ENCODE data around the gene LSS.

LSS gene

GRCh38 chr21:46254208-46254975, 25.8 kb upstream of the LSS start:
- H3K4me3 ChIP-seq (ENCODE audit: low read depth, low read length) = no peak overlapping the region

GRCh38 chr21:46253610-46254124, 25.1 kb upstream of the LSS start:
- TF ChIP-seq CTCF (IDR thresholded peaks at IDR 0.05; ENCODE audit: insufficient read depth, low read depth, low read length, missing control alignments) = no peak
- peak; percentile 85 for DNase-seq (ENCODE audit: low read depth)
- no peak overlapping the region for H3K4me3 ChIP-seq (ENCODE audit: low read depth, low read length)

More at GRCh38 chr21:46254208-46254975, 25.8 kb upstream of the LSS start:
- peak; percentile 65 for DNase-seq (ENCODE audit: low read depth)
- TF ChIP-seq CTCF (IDR thresholded peaks at IDR 0.05; ENCODE audit: insufficient read depth, low read depth, low read length, missing control alignments) = no peak

- no peak for TF ChIP-seq CTCF (IDR thresholded peaks at IDR 0.05; ENCODE audit: insufficient read depth, low read depth, low read length, missing control alignments)
- DNase-seq (ENCODE audit: low read depth) = no peak
- no peak overlapping the region for H3K4me3 ChIP-seq (ENCODE audit: low read depth, low read length)
Observed at GRCh38 chr21:46252840-46253239, 24.3 kb upstream of the LSS start.

GRCh38 chr21:46250146-46250725, 21.7 kb upstream of the LSS start:
- DNase-seq (ENCODE audit: low read depth) = peak; percentile 52
- TF ChIP-seq CTCF (IDR thresholded peaks at IDR 0.05; ENCODE audit: insufficient read depth, low read depth, low read length, missing control alignments) = no peak
- H3K4me3 ChIP-seq (ENCODE audit: low read depth, low read length) = no peak overlapping the region

GRCh38 chr21:46248827-46249226, 20.3 kb upstream of the LSS start:
- H3K4me3 ChIP-seq (ENCODE audit: low read depth, low read length) = no peak overlapping the region
- DNase-seq (ENCODE audit: low read depth) = no peak
- TF ChIP-seq CTCF (IDR thresholded peaks at IDR 0.05; ENCODE audit: insufficient read depth, low read depth, low read length, missing control alignments) = no peak

- H3K4me3 ChIP-seq (ENCODE audit: low read depth, low read length) = no peak overlapping the region
- TF ChIP-seq CTCF (IDR thresholded peaks at IDR 0.05; ENCODE audit: insufficient read depth, low read depth, low read length, missing control alignments) = no peak
- DNase-seq (ENCODE audit: low read depth) = no peak
Observed at GRCh38 chr21:46248422-46248782, 19.8 kb upstream of the LSS start.

All from GM12865 (cell line).